GM19372 (cell line): ENCODE measurements around the gene BAZ1A.
"Not testable (repeated sequence)": the region's sequence is repeated elsewhere in the genome, so short reads cannot be mapped to it uniquely, and the experiment has no call there.

Source experiments
- ATAC-seq: cut with Tn5 transposase; IDR thresholded peaks from one replicate; pipeline ENCODE4 v1.9.1; 2021; ENCODE audit warnings: mild to moderate bottlenecking, low read depth, moderate library complexity; ENCODE audit not compliant: unreplicated experiment

BAZ1A gene

GRCh38 chr14:34792598-34792997, 82.6 kb downstream of the BAZ1A start:
- no peak for ATAC-seq

- ATAC-seq, result peak; percentile 67
These were observed 89.7 kb downstream of the BAZ1A start for GRCh38 chr14:34785223-34786006.

- ATAC-seq, result no peak
These were observed 93.1 kb downstream of the BAZ1A start for GRCh38 chr14:34782031-34782430.

- no peak for ATAC-seq
These were observed 93.9 kb downstream of the BAZ1A start for GRCh38 chr14:34781242-34781641.

- ATAC-seq, result no peak
These were observed 94.5 kb downstream of the BAZ1A start for GRCh38 chr14:34780646-34781045.

GRCh38 chr14:34778744-34779143, 96.4 kb downstream of the BAZ1A start:
- ATAC-seq, result no peak

GRCh38 chr14:34776611-34777010, 98.5 kb downstream of the BAZ1A start:
- ATAC-seq, result no peak

GRCh38 chr14:34775922-34776321, 99.2 kb downstream of the BAZ1A start:
- no peak for ATAC-seq

GRCh38 chr14:34775342-34775741, 99.8 kb downstream of the BAZ1A start:
- ATAC-seq, result no peak

- ATAC-seq, result no peak
These were observed 104.3 kb downstream of the BAZ1A start for GRCh38 chr14:34770901-34771300.

- ATAC-seq, result no peak
These were observed 108.6 kb downstream of the BAZ1A start for GRCh38 chr14:34766606-34767005.

GRCh38 chr14:34766060-34766459, 109.1 kb downstream of the BAZ1A start:
- no peak for ATAC-seq

GRCh38 chr14:34755215-34755614, 119.9 kb downstream of the BAZ1A start:
- ATAC-seq, result no peak

GRCh38 chr14:34754687-34755086, 120.5 kb downstream of the BAZ1A start:
- ATAC-seq, result no peak

- ATAC-seq, result no peak
These were observed 124.5 kb downstream of the BAZ1A start for GRCh38 chr14:34750670-34751069.

GRCh38 chr14:34750233-34750632, 124.9 kb downstream of the BAZ1A start:
- no peak for ATAC-seq

GRCh38 chr14:34749408-34749807, 125.8 kb downstream of the BAZ1A start:
- no peak for ATAC-seq

- ATAC-seq, result no peak
These were observed 132.7 kb downstream of the BAZ1A start for GRCh38 chr14:34742270-34743115.

GRCh38 chr14:34741840-34742239, 133.3 kb downstream of the BAZ1A start:
- ATAC-seq, result no peak

- ATAC-seq, result not testable (repeated sequence)
These were observed 135.0 kb downstream of the BAZ1A start for GRCh38 chr14:34740139-34740538.

- not testable (repeated sequence) for ATAC-seq
These were observed 138.1 kb downstream of the BAZ1A start for GRCh38 chr14:34737079-34737478.

GRCh38 chr14:34733245-34733644, 141.9 kb downstream of the BAZ1A start:
- ATAC-seq, result no peak
